GM23248 (cell line): ENCODE measurements around the gene SPDYE1. TPM values are rescaled to one million over a fixed set of nuclear protein-coding genes. Genes with fewer than 3 reads are reported as not detected.
A peak's percentile ranks its signal among the peaks of the same experiment; 100 is the strongest.
"Not testable (repeated sequence)": the region's sequence is repeated elsewhere in the genome, so short reads cannot be mapped to it uniquely, and the experiment has no call there.

ENCODE experiments used
- DNase-seq: peaks from one replicate; pipeline ENCODE4 v3.0.0-alpha.2; 2015
- H2AFZ ChIP-seq: fragments of 200-600 bp; sonication (generic); 2 replicates; pipeline ENCODE4 v1.6.1; 2016; ENCODE audit warnings: antibody characterized with exemption
- H3F3A ChIP-seq: fragments of 200-600 bp; sonication (generic); 2 replicates; pipeline ENCODE4 v1.6.1; 2016; ENCODE audit warnings: mild to moderate bottlenecking, antibody characterized with exemption, mixed run types; ENCODE audit not compliant: insufficient read depth
- H3K27ac ChIP-seq: fragments of 200-600 bp; sonication (generic); 2 replicates; pipeline ENCODE4 v1.5.1; 2016; ENCODE audit warnings: mild to moderate bottlenecking
- H3K27me3 ChIP-seq: fragments of 200-600 bp; sonication (generic); replicated peaks from 2 replicates; pipeline ENCODE4 v1.6.1; 2016; ENCODE audit warnings: mild to moderate bottlenecking; ENCODE audit not compliant: insufficient read depth
- H3K36me3 ChIP-seq: fragments of 200-600 bp; sonication (generic); 2 replicates; pipeline ENCODE4 v1.6.1; 2016; ENCODE audit warnings: low read depth, mild to moderate bottlenecking
- H3K4me1 ChIP-seq: fragments of 200-600 bp; sonication (generic); 2 replicates; pipeline ENCODE4 v1.6.1; 2016; ENCODE audit warnings: mild to moderate bottlenecking; ENCODE audit not compliant: insufficient read depth
- H3K4me2 ChIP-seq: fragments of 200-600 bp; sonication (generic); one replicate; pipeline ENCODE4 v1.6.1; 2016; ENCODE audit warnings: mild to moderate bottlenecking; ENCODE audit not compliant: unreplicated experiment
- H3K4me3 ChIP-seq: fragments of 200-600 bp; sonication (generic); 2 replicates; pipeline ENCODE4 v1.5.1; 2016; ENCODE audit warnings: mild to moderate bottlenecking
- H3K79me2 ChIP-seq: fragments of 200-600 bp; sonication (generic); 2 replicates; pipeline ENCODE4 v1.6.1; 2016; ENCODE audit warnings: mild to moderate bottlenecking; ENCODE audit not compliant: insufficient read depth
- H3K9ac ChIP-seq: fragments of 200-600 bp; sonication (generic); 2 replicates; pipeline ENCODE4 v1.6.1; 2016; ENCODE audit warnings: mild to moderate bottlenecking
- H3K9me2 ChIP-seq: fragments of 200-600 bp; sonication (generic); 2 replicates; pipeline ENCODE4 v1.6.1; 2016; ENCODE audit warnings: mixed run types, mild to moderate bottlenecking, moderate library complexity; ENCODE audit not compliant: insufficient read depth
- H3K9me3 ChIP-seq: fragments of 200-600 bp; sonication (generic); one replicate; pipeline ENCODE4 v1.6.1; 2017; ENCODE audit warnings: low read depth
- H4K20me1 ChIP-seq: fragments of 200-600 bp; sonication (generic); 2 replicates; pipeline ENCODE4 v1.6.0; 2016; ENCODE audit not compliant: insufficient read depth
- EZH2 ChIP-seq: fragments of 200-600 bp; sonication (generic); IDR thresholded peaks from 2 replicates; pipeline ENCODE4 v1.6.1; 2018; ENCODE audit warnings: antibody characterized with exemption, mild to moderate bottlenecking; ENCODE audit not compliant: insufficient read depth, poor library complexity, severe bottlenecking
- EZH2phosphoT487 ChIP-seq: fragments of 200-600 bp; sonication (generic); IDR thresholded peaks from 2 replicates; pipeline ENCODE4 v1.6.1; 2018; ENCODE audit warnings: antibody characterized with exemption, moderate library complexity, mild to moderate bottlenecking, low read depth; ENCODE audit not compliant: insufficient read depth
- WGBS, 2 experiments: methylation state at CpG; one replicate each; pipeline ENCODE4 v1.1.6; 2015 to 2017; ENCODE audit warnings: low lambda C conversion rate in 2 of 2, low coverage in 1 of 2; ENCODE audit errors: missing lambda C conversion rate in 2 of 2; 5-methylcytosine and 5-hydroxymethylcytosine counted together
- in situ Hi-C: fragments of 300-500 bp; cut with MboI; formaldehyde crosslinking; loops from 2 replicates; pipeline ENCODE4 v1.15.0; 2020
- polyA plus RNA-seq: library from polyadenylated mRNA; unstranded; fragments of >200 nt; fragmentation: Nextera tagmentation; extraction: Ambion mirVana; gene quantifications from 2 replicates; pipeline ENCODE4 v1.2.1, GENCODE V29; 2016
- total RNA-seq: library from RNA; depleted of rRNA; stranded (reverse); fragments of >200 nt; shearing (Covaris generic); gene quantifications from 2 replicates; pipeline ENCODE4 v1.2.3, GENCODE V29; 2014

The SPDYE1 gene
- total and polyA plus RNA-seq, 2 experiments from 2014 or later: 0.60 TPM; not detected in 1

- in situ Hi-C loops, H3K9me2 ChIP-seq, H3K79me2 ChIP-seq, H3K4me2 ChIP-seq, H3K9me3 ChIP-seq, DNase-seq, H3F3A ChIP-seq, H3K4me1 ChIP-seq, H4K20me1 ChIP-seq, H2AFZ ChIP-seq, H3K36me3 ChIP-seq, H3K27ac ChIP-seq, H3K9ac ChIP-seq, H3K27me3 ChIP-seq, H3K4me3 ChIP-seq: not testable (repeated sequence)
- 93 to 99% methylated on average over 10 of the region's 10 CpGs for WGBS, 2 experiments
Observed at GRCh38 chr7:43974725-43975482, 22.8 kb upstream of the SPDYE1 start.

- H3K9me3 ChIP-seq: no peaks in the 10 kb centered on the region
- no peak overlapping the region for H3K4me3 ChIP-seq
- no peak overlapping the region for H2AFZ ChIP-seq
- no peaks in the 10 kb centered on the region for H3F3A ChIP-seq
- no peak overlapping the region for H3K27ac ChIP-seq
- no peak for DNase-seq
- no peaks in the 10 kb centered on the region for H3K4me1 ChIP-seq
- no peaks in the 10 kb centered on the region for H3K79me2 ChIP-seq
- H3K9me2 ChIP-seq: no peaks in the 10 kb centered on the region
- no peaks in the 10 kb centered on the region for H3K36me3 ChIP-seq
- TF ChIP-seq EZH2phosphoT487 (no peak), EZH2 (no peak)
- no peaks in the 10 kb centered on the region for H3K27me3 ChIP-seq
- in situ Hi-C loops: no loop called here
- H3K9ac ChIP-seq: no peak overlapping the region
- WGBS, 2 experiments: 100% methylated on average over 1 of the region's 1 CpG; no CpG with 5 or more reads in 1 of the 2 experiments
- no peaks in the 10 kb centered on the region for H4K20me1 ChIP-seq
- no peak overlapping the region for H3K4me2 ChIP-seq
Observed at GRCh38 chr7:43977525-43977924, 20.2 kb upstream of the SPDYE1 start.

GRCh38 chr7:43978102-43978501 lies 19.6 kb upstream of the SPDYE1 start:
- H3K27me3 ChIP-seq, H3K36me3 ChIP-seq, H3K4me1 ChIP-seq, in situ Hi-C loops, H2AFZ ChIP-seq, H3K79me2 ChIP-seq, H3K9ac ChIP-seq, H4K20me1 ChIP-seq, H3K27ac ChIP-seq, H3K9me3 ChIP-seq, H3F3A ChIP-seq, H3K4me2 ChIP-seq, DNase-seq, H3K4me3 ChIP-seq, H3K9me2 ChIP-seq: not testable (repeated sequence)
- 93 to 97% methylated on average over 11 of the region's 11 CpGs for WGBS, 2 experiments

GRCh38 chr7:43982848-43983247 lies 14.8 kb upstream of the SPDYE1 start:
- H3K9ac ChIP-seq, H3K9me3 ChIP-seq: not testable (repeated sequence)
- no CpG with 5 or more reads among the region's 6 CpGs for WGBS, 2 experiments

GRCh38 chr7:43983736-43984135 lies 14.0 kb upstream of the SPDYE1 start:
- H3K9ac ChIP-seq, H3K9me2 ChIP-seq, DNase-seq, H3K9me3 ChIP-seq, H3K27ac ChIP-seq, H3K4me3 ChIP-seq, H3K36me3 ChIP-seq, H3K4me1 ChIP-seq, H3F3A ChIP-seq, H3K4me2 ChIP-seq, H2AFZ ChIP-seq, in situ Hi-C loops, H4K20me1 ChIP-seq, H3K27me3 ChIP-seq, H3K79me2 ChIP-seq: not testable (repeated sequence)
- 88 to 96% methylated on average over 1 to 2 of the region's 2 CpGs for WGBS, 2 experiments

More at GRCh38 chr7:43982848-43983247, 14.8 kb upstream of the SPDYE1 start:
- H3K4me3 ChIP-seq, H3K4me1 ChIP-seq, H2AFZ ChIP-seq, H3K4me2 ChIP-seq, H4K20me1 ChIP-seq, H3K9me2 ChIP-seq, H3K36me3 ChIP-seq, H3F3A ChIP-seq, DNase-seq, H3K79me2 ChIP-seq, H3K27me3 ChIP-seq, in situ Hi-C loops, H3K27ac ChIP-seq: not testable (repeated sequence)

- H3K9ac ChIP-seq, H3K9me2 ChIP-seq, in situ Hi-C loops, H4K20me1 ChIP-seq, H3F3A ChIP-seq, H3K4me1 ChIP-seq, H3K79me2 ChIP-seq, H3K27me3 ChIP-seq, H3K27ac ChIP-seq, H3K4me3 ChIP-seq, H3K36me3 ChIP-seq, H3K9me3 ChIP-seq, H2AFZ ChIP-seq: not testable (repeated sequence)
- DNase-seq: peak; percentile 78
- 24 to 27% methylated on average over 19 to 28 of the region's 33 CpGs for WGBS, 2 experiments
- peak overlapping the region; percentile 40 for H3K4me2 ChIP-seq
Observed at GRCh38 chr7:43985904-43986864, 11.5 kb upstream of the SPDYE1 start.

- H3K4me2 ChIP-seq, H3K27ac ChIP-seq, H3K9ac ChIP-seq, H3K4me1 ChIP-seq, H2AFZ ChIP-seq, H3K9me2 ChIP-seq, H3K9me3 ChIP-seq, in situ Hi-C loops, H3K36me3 ChIP-seq, H3F3A ChIP-seq, H4K20me1 ChIP-seq, H3K79me2 ChIP-seq, H3K27me3 ChIP-seq, H3K4me3 ChIP-seq, DNase-seq: not testable (repeated sequence)
- WGBS, 2 experiments: 74 to 79% methylated on average over 8 to 9 of the region's 9 CpGs
Observed at GRCh38 chr7:43987476-43987875, 10.2 kb upstream of the SPDYE1 start.
